Brain pericyte (primary cell): ENCODE measurements around the gene OMG.
"Not testable (repeated sequence)": the region's sequence is repeated elsewhere in the genome, so short reads cannot be mapped to it uniquely, and the experiment has no call there.

ENCODE experiments used
- DNase-seq: peaks from one replicate; pipeline ENCODE4 v3.0.0-alpha.2; 2012; ENCODE audit warnings: low read depth, low spot score

Gene OMG

DNA sequence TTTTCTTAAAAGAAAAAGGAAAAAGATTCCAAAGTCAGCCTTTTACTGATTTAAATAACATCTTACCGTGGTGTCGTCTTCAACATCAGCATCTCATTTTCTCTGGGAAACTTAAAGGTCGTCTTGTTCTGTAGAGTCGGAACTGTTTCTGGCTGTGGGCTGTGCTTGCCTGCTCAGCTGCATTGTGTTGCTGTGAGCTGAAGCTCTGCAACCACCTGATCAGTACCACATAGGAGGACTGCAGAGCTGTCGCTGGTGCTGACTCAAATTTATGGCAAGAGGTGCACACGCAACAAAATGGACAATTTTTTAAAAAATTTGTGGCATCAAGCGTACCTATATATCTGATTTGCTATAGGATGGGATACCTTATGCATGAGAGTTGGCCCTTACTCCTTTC is at the start of gene OMG:
TSS of gene OMG (minus strand) at position 150 of the 400 bp plus-strand sequence. CDS start 908 bp downstream, outside the sequence.
- DNase-seq = no peak

- not testable (repeated sequence) for DNase-seq
Observed at GRCh38 chr17:31345191-31345747, 48.2 kb upstream of the OMG start.

DNA sequence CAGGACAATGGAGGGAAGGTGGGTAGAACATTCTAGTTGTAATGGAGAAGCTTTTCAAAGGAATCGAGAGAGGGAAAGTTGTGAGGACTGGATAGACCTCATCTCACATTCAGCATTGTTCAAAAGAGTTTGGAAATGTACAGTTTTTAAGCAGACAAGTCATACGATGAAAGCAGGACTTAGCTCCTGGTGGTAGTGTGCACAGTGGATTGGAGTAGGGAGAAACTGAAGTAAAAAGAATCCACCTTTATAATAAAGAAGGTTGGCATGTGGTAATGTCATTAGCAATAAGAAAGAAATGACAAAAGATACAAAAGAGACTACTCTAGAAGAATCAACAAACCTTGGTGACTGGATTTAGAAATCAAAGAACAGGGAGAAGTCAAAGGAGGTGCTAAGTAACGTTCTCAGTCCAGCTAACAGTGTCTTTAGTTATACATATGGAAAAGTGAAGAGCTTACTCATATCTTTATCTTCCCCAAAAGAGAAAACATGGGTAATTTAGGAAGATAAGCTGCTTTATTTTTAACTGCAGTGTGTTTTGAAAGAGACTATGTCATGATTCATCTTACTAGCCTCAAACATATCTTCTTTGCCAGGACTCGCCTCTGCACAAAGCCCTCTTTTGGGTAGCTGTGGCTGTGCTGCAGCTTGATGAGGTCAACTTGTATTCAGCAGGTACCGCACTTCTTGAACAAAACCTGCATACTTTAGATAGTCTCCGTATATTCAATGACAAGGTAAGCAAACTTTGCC is 43.0 kb upstream of the OMG start:
- no peak for DNase-seq

DNA sequence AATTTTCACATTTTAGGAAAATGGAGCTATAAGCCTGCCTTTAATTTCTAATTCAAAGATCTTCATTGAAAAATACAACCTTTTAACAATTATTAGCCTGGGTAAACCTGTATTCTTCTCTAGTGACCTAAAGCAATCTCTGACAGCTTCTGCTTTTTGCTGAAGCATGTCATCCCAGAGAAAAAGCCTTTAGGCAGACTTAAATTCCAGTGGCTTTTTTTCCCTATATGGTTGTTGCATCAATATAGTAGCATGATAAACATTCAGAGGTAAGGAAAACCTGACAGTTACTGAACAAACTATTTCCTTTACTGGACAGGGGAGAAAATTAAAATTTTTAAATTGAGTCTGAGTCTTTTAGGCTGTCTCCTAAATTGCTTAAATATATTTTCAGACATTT is 32.2 kb upstream of the OMG start:
- DNase-seq = no peak

DNA sequence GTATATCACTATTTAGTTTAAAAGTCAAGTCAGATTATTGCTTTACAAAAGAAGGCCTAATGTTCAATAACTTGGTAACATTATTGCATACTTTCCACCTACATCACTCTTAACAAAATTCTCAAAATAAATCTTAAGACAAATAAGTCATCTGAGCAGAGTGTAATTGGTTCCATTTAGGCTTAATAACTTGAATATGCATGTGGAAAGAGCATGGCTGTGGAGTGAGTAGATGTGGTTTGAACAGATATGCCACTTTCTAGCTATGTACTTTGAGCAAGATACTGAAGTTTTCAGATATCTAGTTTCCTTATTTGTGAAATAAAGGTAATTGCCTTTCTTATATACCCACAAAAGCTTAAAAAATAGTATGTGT is 31.1 kb upstream of the OMG start:
- DNase-seq = no peak

GRCh38 chr17:31327534-31328159 is 30.6 kb upstream of the OMG start:
- DNase-seq = no peak

DNA sequence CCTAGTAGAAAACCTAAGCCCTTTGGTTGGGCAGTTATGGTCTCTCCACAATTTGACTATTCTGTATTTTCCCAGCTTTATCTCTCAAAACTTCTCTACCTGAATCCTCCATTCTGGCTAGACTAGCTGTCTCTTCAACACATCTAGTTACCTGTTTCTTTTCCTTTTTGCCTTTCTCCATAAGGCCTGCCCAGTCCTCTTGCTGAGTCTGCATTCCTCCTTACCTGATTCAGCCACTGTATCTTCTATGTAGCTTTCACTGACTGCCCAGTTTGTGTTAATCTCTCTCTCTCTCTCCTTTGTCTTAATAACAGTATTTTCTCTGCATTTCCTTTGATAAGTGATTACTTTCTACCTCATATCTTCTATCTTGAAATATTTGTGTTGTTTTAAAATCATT is 26.5 kb upstream of the OMG start:
- DNase-seq = no peak

DNA sequence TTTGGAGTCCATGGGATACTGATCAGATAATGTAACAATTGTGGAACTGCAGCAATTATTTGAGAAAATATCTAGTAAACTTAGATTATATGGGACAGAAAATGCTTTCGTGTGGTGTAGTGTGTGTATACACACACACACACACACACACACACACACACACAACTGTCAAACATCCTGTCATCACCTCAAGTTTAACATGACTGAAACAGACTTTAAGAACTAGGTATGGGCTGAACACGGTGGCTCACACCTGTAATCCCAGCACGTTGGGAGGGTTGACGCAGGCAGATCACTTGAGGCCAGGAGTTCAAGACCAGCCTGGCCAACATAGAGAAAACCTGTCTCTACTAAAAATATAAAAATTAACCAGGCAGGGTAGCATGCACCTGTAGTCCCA is 24.9 kb upstream of the OMG start:
- DNase-seq = no peak

- no peak for DNase-seq
Observed at GRCh38 chr17:31321481-31321880, 24.4 kb upstream of the OMG start, which contains the start of gene EVI2A. Gene EVI2A (minus strand): TSS chr17:31321622. CDS start chr17:31319013, 2,609 bp downstream.

GRCh38 chr17:31320791-31321190 is 23.8 kb upstream of the OMG start:
- DNase-seq = no peak

DNA sequence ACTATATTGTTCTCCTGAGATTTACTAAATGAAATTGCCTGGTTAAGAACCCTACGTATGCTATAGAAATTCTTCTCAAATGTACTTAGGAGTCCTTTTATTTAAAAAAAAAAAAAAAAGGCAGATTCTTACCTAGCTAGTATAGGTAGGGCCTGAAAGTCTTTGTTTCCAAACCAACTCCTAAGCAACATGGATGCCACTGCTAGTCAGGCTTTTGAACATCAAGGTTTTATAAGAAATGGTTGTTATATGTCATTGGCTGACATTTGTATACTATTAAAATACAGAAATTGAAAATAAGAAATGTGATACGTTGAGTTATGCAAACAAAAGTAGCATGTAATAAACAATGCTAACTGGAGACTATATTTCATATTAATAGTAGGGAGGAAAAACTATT is 23.2 kb upstream of the OMG start:
- DNase-seq = no peak

DNA sequence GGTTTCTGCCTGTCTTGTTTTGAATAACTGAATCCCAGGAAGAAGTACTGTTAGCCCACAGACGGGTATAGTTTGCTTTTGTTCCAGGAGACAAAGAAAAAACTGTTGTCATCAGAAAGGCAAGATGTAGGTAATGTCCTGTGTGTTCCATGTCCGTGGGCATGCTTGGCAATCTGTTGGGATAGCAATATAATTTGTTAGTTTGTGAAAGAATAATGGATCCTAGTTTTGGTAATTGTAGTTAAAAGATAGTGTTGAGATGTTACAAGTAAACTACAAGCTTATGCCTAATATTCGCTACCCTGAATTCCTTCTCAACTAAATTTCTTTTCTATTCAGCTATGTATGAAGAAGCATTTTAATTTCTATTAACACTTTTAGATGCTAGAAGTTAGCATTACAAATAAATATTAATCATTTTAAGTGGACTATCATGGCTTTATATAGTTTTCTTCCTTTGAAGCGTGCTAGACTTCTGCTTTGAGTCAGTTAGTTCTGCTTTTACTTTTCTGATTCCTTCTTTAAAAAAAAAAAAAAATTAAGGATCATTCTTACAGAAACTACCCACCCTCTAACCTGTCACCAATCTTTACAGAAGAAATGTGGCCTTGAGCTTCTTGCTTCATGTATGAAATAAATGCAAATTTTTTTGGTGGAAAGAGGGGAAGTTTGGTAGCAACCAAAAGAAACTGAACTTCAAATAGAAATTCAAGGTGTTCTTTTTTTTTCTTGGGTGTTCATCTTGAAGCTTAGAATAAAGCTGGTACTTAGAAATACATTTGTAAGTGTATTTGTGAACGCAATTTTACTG is 22.0 kb upstream of the OMG start:
- no peak for DNase-seq

DNA sequence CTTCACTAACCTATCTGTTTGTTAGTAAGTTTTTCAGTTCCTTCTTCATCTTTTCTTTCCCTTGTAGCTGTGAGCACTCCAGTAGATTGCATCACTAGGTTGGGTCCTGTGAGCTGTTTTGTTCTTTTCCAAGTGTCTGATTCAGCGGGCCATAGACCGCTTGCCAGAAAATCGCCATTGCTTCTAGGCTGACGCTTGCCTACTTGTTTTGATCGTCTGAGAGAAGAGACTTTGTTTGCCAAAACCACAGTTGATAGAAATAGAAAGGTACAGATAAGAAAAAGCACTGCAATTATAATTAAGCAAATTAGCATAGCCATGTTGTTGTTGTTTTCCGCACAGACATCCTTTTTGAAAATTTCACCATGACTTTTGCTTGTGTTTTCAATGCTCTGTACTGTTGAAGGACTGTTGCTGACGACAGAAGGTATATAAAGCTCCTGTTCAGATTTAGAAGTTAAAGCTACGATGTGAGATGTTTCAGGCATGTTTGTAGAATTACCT is 21.3 kb upstream of the OMG start:
- no peak for DNase-seq

DNA sequence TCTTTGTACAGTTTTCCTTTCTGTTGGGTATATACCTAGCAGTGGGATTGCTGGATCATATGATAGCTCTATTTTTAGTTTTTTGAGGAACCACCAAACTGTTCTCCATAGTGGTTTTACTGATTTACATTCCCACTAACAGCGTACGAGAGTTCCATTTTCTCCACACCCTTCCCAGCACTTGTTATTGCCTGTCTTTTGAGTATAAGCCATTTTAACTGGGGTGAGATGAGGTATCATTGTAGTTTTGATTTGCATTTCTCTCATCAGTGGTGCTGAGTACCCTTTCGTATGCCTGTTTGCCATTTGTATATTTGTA is 17.7 kb upstream of the OMG start:
- no peak for DNase-seq

DNA sequence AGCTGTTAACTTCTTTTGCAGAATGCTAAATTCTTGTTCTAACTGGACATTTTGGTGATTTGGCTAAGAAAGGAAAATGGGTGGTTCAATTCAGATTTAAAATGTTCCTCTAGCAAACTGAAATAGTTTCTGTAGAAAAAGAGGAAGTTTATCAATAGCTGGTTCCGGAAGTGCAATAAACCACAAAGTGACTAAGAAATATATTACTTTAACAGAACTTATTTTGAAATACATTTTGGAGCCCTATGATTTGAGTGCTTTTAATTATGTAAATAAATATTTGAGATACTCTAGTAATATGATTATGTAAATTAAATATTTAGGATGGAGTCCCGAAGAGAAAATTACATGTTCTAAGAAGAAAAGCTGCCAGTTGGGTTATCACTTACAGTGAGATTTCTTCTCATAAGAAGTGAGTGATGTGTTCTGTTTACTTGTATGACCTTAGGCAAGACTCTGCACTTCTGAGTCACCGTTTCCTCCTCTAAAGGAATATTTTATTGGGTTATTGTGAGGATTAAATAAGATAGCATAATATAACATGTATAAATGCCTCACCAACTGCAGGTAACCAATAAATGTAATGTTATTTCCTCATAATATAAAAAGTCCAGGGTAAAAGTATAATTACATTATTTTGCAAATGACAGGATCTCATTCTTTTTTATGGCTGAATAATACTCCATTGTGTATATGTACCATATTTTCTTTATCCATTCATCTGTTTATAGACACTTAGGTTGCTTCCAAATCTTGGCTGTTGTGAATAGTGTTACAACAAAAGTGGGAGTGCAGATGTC is 17.1 kb upstream of the OMG start, which contains the start of gene EVI2B:
TSS of gene EVI2B (minus strand) at position 73 of the 800 bp plus-strand sequence. CDS start 8,445 bp downstream, outside the sequence.
- DNase-seq = no peak

DNA sequence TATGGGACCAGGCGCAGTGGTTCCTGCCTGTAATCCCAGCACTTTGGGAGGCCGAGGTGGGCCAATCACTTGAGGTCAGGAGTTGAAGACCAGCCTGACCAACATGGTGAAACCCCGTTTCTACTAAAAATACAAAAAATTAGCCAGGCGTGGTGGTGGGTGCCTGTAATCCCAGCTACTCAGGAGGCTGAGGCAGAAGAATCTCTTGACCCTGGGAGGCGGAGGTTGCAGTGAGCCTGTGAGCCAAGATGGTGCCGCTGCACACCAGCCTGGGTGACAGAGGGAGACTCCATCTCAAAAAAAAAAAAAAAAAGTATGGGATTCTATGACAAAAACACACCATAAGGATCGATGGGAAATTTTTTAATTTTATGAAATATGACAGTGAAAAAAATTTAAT is 15.2 kb upstream of the OMG start:
- DNase-seq = not testable (repeated sequence)

DNA sequence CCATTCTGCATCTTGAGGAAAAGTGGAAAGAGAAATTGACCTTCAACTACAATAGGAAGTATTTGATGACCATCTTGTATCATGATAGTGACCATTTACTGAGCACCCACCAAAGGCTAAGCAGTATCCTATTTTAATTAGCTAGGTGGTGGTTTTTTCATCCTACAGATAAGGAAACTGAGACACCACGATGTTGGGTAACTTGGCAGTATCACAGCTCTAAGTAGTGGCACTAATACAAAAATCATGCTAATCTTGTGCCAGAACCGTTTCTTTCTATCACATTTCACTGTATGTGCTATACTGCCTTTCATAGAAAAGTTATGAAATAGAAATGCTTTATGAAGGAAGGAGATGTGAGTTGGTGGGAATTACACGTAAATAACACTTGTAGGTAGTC is 14.5 kb upstream of the OMG start:
- no peak for DNase-seq

DNA sequence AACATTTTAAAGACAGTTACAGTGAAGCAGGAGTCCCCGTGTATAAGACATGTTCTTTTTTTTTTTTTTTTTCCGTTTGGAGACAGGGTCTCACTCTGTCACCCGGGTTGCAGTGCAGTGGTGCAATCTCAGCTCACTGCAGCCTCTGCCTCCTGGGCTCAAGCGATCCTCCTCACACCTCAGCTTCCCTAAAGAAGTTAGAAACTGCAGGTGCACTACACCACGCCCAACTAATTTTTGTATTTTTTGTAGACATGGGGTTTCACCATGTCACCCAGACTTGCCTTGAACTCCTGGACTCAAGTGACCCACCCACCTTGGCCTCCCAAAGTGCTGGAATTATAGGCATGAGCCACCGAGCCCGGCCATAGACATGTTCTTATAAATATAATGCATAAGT is 13.8 kb upstream of the OMG start:
- no peak for DNase-seq

- no peak for DNase-seq
Observed at GRCh38 chr17:31310260-31310659, 13.2 kb upstream of the OMG start.

- no peak for DNase-seq
Observed at GRCh38 chr17:31309556-31309955, 12.5 kb upstream of the OMG start.
